ENCODE measurements around the gene C2CD2. TPM values are rescaled to one million over a fixed set of nuclear protein-coding genes. Genes with fewer than 3 reads are reported as not detected.

C2CD2 gene
- total RNA-seq, 2 donors from 2014 or later = 26.3 to 28.7 TPM

DNA sequence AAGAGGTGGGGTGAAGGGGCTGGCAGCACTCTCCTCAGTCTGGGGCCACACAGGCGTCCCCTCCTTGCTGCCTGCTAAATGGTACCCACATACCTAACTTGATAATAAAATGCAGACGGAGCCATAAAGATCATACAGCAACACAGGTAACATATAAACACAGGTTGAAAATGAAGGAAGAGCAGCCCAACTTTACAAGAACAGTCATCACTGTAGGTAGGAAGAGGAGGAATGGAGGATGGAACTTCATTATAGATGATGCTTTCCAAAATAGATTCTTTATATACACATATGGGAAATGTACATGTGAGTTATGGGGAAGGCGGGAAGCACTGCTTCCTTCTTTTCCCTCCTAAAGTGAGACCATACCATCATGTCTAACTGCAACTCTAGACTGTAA lies 13.4 kb downstream of the C2CD2 start:
- Mint-ChIP-seq H3K27ac (no peak overlapping the region), H3K4me3 (no peak overlapping the region), H3K27me3 (ENCODE audit: insufficient read depth) (no peaks in the 10 kb centered on the region), H3K4me1 (no peaks in the 10 kb centered on the region), H3K36me3 (ENCODE audit: low read depth) (peaks cover 4% of the 10 kb centered on the region), H3K9me3 (no peaks in the 10 kb centered on the region)
- no peak overlapping the region for H3K9ac ChIP-seq (ENCODE audit: extremely low read depth, low read length, poor library complexity, severe bottlenecking)
- TF ChIP-seq, protein P1, sequence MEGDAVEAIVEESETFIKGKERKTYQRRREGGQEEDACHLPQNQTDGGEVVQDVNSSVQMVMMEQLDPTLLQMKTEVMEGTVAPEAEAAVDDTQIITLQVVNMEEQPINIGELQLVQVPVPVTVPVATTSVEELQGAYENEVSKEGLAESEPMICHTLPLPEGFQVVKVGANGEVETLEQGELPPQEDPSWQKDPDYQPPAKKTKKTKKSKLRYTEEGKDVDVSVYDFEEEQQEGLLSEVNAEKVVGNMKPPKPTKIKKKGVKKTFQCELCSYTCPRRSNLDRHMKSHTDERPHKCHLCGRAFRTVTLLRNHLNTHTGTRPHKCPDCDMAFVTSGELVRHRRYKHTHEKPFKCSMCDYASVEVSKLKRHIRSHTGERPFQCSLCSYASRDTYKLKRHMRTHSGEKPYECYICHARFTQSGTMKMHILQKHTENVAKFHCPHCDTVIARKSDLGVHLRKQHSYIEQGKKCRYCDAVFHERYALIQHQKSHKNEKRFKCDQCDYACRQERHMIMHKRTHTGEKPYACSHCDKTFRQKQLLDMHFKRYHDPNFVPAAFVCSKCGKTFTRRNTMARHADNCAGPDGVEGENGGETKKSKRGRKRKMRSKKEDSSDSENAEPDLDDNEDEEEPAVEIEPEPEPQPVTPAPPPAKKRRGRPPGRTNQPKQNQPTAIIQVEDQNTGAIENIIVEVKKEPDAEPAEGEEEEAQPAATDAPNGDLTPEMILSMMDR (conservative IDR thresholded peaks at IDR 0.05) = no peak
- H3K36me3 ChIP-seq (ENCODE audit: control insufficient read depth, insufficient read depth, low read length) = no peaks in the 10 kb centered on the region
- DNase-seq = no peak
- no peaks in the 10 kb centered on the region for H3K9me3 ChIP-seq (ENCODE audit: control insufficient read depth, low read length)
- no peak overlapping the region for H3K4me3 ChIP-seq (ENCODE audit: low read length)
- no peaks in the 10 kb centered on the region for H3K4me1 ChIP-seq (ENCODE audit: control insufficient read depth, insufficient read depth, low read length)
- 95% methylated on average over 2 of the region's 3 CpGs; no CpG with 5 or more reads in 1 of the 2 experiments for WGBS, 2 experiments (ENCODE audit: insufficient coverage in 1 of 2, insufficient read length in 1 of 2)
- no peaks in the 10 kb centered on the region for H3K27me3 ChIP-seq (ENCODE audit: control insufficient read depth, insufficient read depth, low read length, poor library complexity, severe bottlenecking)
- no peak overlapping the region for H3K27ac ChIP-seq (ENCODE audit: low read depth, low read length)

- Histone ChIP-seq H3K9me3 (ENCODE audit: control insufficient read depth, low read length) (no peaks in the 10 kb centered on the region), H3K4me1 (ENCODE audit: control insufficient read depth, insufficient read depth, low read length) (no peaks in the 10 kb centered on the region), H3K27ac (ENCODE audit: low read depth, low read length) (no peak overlapping the region), H3K36me3 (ENCODE audit: control insufficient read depth, insufficient read depth, low read length) (no peaks in the 10 kb centered on the region), H3K27me3 (ENCODE audit: control insufficient read depth, insufficient read depth, low read length, poor library complexity, severe bottlenecking) (no peaks in the 10 kb centered on the region), H3K9ac (ENCODE audit: extremely low read depth, low read length, poor library complexity, severe bottlenecking) (no peak overlapping the region), H3K4me3 (ENCODE audit: low read length) (no peak overlapping the region)
- H3K4me3 Mint-ChIP-seq = no peak overlapping the region
- TF ChIP-seq, protein P1 (conservative IDR thresholded peaks at IDR 0.05) = no peak
- no peaks in the 10 kb centered on the region for H3K27me3 Mint-ChIP-seq (ENCODE audit: insufficient read depth)
- H3K9me3 Mint-ChIP-seq = no peaks in the 10 kb centered on the region
- H3K27ac Mint-ChIP-seq = no peak overlapping the region
- no peak for DNase-seq
- no peaks in the 10 kb centered on the region for H3K4me1 Mint-ChIP-seq
- H3K36me3 Mint-ChIP-seq (ENCODE audit: low read depth) = peaks cover 4% of the 10 kb centered on the region
- WGBS, 2 experiments (ENCODE audit: insufficient coverage in 1 of 2, insufficient read length in 1 of 2) = 95 to 98% methylated on average over 5 to 8 of the region's 8 CpGs
Observed at GRCh38 chr21:41939391-41939790, 14.4 kb downstream of the C2CD2 start.

DNA sequence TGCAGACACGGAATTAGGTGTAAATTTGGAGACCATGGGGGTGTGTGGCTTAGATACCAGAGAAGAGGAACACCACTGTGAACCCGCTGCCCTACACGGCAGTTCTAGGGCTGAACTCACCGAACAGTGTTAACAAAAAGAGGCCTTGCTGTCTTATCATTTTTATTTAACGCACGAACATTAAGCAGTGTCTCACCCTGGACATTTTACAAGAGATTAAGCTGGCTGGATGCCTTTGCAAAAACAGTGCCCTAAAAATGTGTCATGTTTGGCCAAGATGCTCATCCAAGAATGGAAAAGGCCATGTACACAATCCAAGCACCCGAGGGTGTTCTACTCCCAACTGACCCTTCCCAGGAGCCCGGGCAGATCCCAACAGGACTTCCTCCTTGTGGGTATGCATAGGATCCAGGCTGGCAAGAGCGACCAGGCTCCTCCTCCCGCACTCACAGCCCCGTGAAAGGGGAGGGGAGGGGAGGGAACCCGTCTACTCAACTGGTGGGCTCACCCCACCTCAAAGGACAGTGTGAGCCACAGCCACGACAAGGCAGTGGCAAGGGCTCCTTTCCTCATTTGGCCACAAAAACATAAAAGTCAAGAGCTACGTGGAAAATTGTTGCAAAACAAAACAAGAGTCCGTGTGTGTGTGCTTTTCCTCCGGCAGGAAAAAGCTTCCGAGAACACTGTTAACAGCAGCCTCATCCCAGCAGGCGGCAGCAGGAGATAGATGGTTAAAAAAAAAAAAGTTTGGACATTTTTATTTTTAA lies 20.3 kb downstream of the C2CD2 start:
- no peaks in the 10 kb centered on the region for H3K9me3 Mint-ChIP-seq

More for the DNA sequence above, 20.3 kb downstream of the C2CD2 start:
- H3K27ac Mint-ChIP-seq = peak overlapping the region; percentile 15
- H3K36me3 Mint-ChIP-seq (ENCODE audit: low read depth) = peaks cover 4% of the 10 kb centered on the region
- H3K27me3 ChIP-seq (ENCODE audit: control insufficient read depth, insufficient read depth, low read length, poor library complexity, severe bottlenecking) = no peaks in the 10 kb centered on the region
- TF ChIP-seq, protein P1 (conservative IDR thresholded peaks at IDR 0.05) = no peak
- H3K36me3 ChIP-seq (ENCODE audit: control insufficient read depth, insufficient read depth, low read length) = no peaks in the 10 kb centered on the region
- no peak overlapping the region for H3K4me3 Mint-ChIP-seq
- no peak overlapping the region for H3K27ac ChIP-seq (ENCODE audit: low read depth, low read length)
- 81 to 86% methylated on average over 14 to 17 of the region's 18 CpGs for WGBS, 2 experiments (ENCODE audit: insufficient coverage in 1 of 2, insufficient read length in 1 of 2)
- no peaks in the 10 kb centered on the region for H3K27me3 Mint-ChIP-seq (ENCODE audit: insufficient read depth)
- peaks cover 28% of the 10 kb centered on the region for H3K4me1 Mint-ChIP-seq
- DNase-seq = no peak
- peaks cover 4% of the 10 kb centered on the region for H3K4me1 ChIP-seq (ENCODE audit: control insufficient read depth, insufficient read depth, low read length)
- no peaks in the 10 kb centered on the region for H3K9me3 ChIP-seq (ENCODE audit: control insufficient read depth, low read length)
- H3K9ac ChIP-seq (ENCODE audit: extremely low read depth, low read length, poor library complexity, severe bottlenecking) = no peak overlapping the region
- no peak overlapping the region for H3K4me3 ChIP-seq (ENCODE audit: low read length)
